PC-9 (cell line): ENCODE results near the gene FGF14. TPM values are rescaled to one million over a fixed set of nuclear protein-coding genes. Genes with fewer than 3 reads are reported as not detected.
A peak's percentile ranks its signal among the peaks of the same experiment; 100 is the strongest.

Experiments
- BruUV-seq: library from RNA; stranded (reverse); fragments of 400-500 nt; replicated peaks from 2 replicates; lab custom pipeline; 2021; lab: Mats Ljungman, UMichigan
- CTCF ChIA-PET: fragments of 300-600 bp; sonication (Branson Sonifier 250); formaldehyde crosslinking; loops from one replicate; lab custom pipeline; 2022; ENCODE audit warnings: antibody characterized with exemption; lab: Charles Lee
- POLR2A ChIA-PET: fragments of 300-600 bp; sonication (Branson Sonifier 250); formaldehyde crosslinking; loops from one replicate; lab custom pipeline; 2022; ENCODE audit warnings: antibody characterized with exemption; ENCODE audit not compliant: unreplicated experiment; lab: Charles Lee
- DNase-seq, 2 experiments: peaks; one replicate each; pipeline versions ENCODE4 v3.0.0 to v3.0.0-alpha.2; 2015 to 2022; ENCODE audit warnings: mixed read lengths in 1 of 2
- H2AFZ ChIP-seq: fragments of 200-600 bp; sonication (generic); 2 replicates; pipeline ENCODE4 v1.8.1; 2017; ENCODE audit warnings: antibody characterized with exemption
- H3F3A ChIP-seq: fragments of 200-600 bp; sonication (generic); 2 replicates; pipeline ENCODE4 v1.8.1; 2017; ENCODE audit warnings: antibody characterized with exemption, mild to moderate bottlenecking, low read depth; ENCODE audit not compliant: insufficient read depth
- H3K27ac ChIP-seq: fragments of 200-600 bp; sonication (generic); 2 replicates; pipeline ENCODE4 v1.6.1; 2016; ENCODE audit warnings: mixed run types
- H3K27me3 ChIP-seq: fragments of 200-600 bp; sonication (generic); 2 replicates; pipeline ENCODE4 v1.6.1; 2016; ENCODE audit warnings: low read depth, mixed run types; ENCODE audit not compliant: insufficient read depth
- H3K36me3 ChIP-seq: fragments of 200-600 bp; sonication (generic); 2 replicates; pipeline ENCODE4 v1.6.1; 2016; ENCODE audit warnings: low read depth, mixed run types
- H3K4me1 ChIP-seq: fragments of 200-600 bp; sonication (generic); replicated peaks from 2 replicates; pipeline ENCODE4 v1.6.1; 2016; ENCODE audit warnings: mixed run types; ENCODE audit not compliant: insufficient read depth
- H3K4me2 ChIP-seq: fragments of 200-600 bp; sonication (generic); 2 replicates; pipeline ENCODE4 v1.6.1; 2017; ENCODE audit warnings: mixed run types
- H3K4me3 ChIP-seq: fragments of 200-600 bp; sonication (generic); 2 replicates; pipeline ENCODE4 v1.6.1; 2016; ENCODE audit warnings: mixed run types
- H3K79me2 ChIP-seq: fragments of 200-600 bp; sonication (generic); 2 replicates; pipeline ENCODE4 v1.6.1; 2017; ENCODE audit warnings: low read depth, mixed run types
- H3K9me2 ChIP-seq: fragments of 200-600 bp; sonication (generic); 2 replicates; pipeline ENCODE4 v1.8.1; 2017; ENCODE audit warnings: mild to moderate bottlenecking; ENCODE audit not compliant: insufficient read depth
- H3K9me3 ChIP-seq: fragments of 200-600 bp; sonication (generic); 2 replicates; pipeline ENCODE4 v1.8.1; 2016; ENCODE audit warnings: low read depth; ENCODE audit not compliant: insufficient read depth
- H4K20me1 ChIP-seq: fragments of 200-600 bp; sonication (generic); 2 replicates; pipeline ENCODE4 v1.8.1; 2017; ENCODE audit not compliant: insufficient read depth
- EZH2 ChIP-seq: fragments of 200-600 bp; sonication (generic); IDR thresholded peaks from 2 replicates; pipeline ENCODE4 v1.8.0; 2017; ENCODE audit warnings: antibody characterized with exemption, low read depth
- intact Hi-C: fragments of 100-400 bp; cut with micrococcal nuclease; formaldehyde crosslinking; loops from one replicate; pipeline ENCODE4 v1.10.0; 2022; ENCODE audit not compliant: unreplicated experiment
- total RNA-seq: library from RNA; stranded (reverse); gene quantifications from 2 replicates; pipeline ENCODE4 v1.2.3, GENCODE V29; 2021
- TF ChIP-seq, protein P1 (sequence below): fragments of 200-600 bp; sonication (generic); conservative IDR thresholded peaks from 2 replicates; pipeline ENCODE4 v1.6.1; 2017; ENCODE audit warnings: mixed run types, antibody characterized with exemption, mild to moderate bottlenecking, moderate library complexity

The FGF14 gene
- total RNA-seq, 1 experiment from 2014 or later: not detected

DNA sequence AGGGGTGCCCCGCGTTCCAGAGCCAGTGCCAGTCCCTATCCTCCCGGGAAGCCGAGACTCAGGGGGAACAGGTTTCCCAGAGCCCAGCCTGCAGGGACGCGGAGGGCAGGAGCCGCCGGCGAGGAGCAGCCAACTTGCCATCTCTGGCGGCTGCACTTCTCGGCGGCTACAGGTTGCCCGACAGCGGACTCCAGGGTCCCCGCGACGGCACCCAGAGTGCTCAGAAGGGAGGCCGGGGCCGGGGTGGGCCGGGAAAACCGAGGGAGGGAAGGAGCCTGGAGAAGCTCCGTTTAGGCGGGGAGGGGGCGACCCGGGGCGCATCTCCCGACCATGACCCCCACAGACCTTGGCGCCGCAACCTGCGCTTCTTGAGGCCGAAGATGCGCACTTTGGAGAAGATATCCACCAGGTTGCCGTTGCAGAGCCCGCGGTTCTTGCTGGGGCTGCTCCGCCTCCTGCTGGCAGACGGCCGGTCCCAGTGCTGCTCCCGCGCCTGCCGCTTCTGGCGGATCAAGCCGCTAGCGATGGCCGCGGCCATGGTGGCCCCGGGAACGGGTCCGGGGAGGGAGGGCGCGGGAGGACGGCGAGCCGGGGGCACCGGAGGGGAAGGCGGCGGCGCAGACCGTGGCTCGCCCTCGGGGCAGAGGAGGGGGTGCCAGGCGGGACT, 485.6 kb downstream of the FGF14 start:
- no peaks in the 10 kb centered on the region for H3K36me3 ChIP-seq
- BruUV-seq: no TSS peak
- DNase-seq: no peak
- no peak overlapping the region for H3K4me3 ChIP-seq
- H2AFZ ChIP-seq: no peak overlapping the region
- H3K9me3 ChIP-seq: no peaks in the 10 kb centered on the region
- no peak for TF ChIP-seq EZH2
- TF ChIP-seq, protein P1, sequence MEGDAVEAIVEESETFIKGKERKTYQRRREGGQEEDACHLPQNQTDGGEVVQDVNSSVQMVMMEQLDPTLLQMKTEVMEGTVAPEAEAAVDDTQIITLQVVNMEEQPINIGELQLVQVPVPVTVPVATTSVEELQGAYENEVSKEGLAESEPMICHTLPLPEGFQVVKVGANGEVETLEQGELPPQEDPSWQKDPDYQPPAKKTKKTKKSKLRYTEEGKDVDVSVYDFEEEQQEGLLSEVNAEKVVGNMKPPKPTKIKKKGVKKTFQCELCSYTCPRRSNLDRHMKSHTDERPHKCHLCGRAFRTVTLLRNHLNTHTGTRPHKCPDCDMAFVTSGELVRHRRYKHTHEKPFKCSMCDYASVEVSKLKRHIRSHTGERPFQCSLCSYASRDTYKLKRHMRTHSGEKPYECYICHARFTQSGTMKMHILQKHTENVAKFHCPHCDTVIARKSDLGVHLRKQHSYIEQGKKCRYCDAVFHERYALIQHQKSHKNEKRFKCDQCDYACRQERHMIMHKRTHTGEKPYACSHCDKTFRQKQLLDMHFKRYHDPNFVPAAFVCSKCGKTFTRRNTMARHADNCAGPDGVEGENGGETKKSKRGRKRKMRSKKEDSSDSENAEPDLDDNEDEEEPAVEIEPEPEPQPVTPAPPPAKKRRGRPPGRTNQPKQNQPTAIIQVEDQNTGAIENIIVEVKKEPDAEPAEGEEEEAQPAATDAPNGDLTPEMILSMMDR: no peak
- no peak overlapping the region for H3K4me2 ChIP-seq
- intact Hi-C loops: no loop called here
- no peaks in the 10 kb centered on the region for H3K9me2 ChIP-seq
- POLR2A ChIA-PET: no interaction called here
- no peak overlapping the region for H3K27ac ChIP-seq
- no peaks in the 10 kb centered on the region for H4K20me1 ChIP-seq
- H3K79me2 ChIP-seq: no peaks in the 10 kb centered on the region
- H3F3A ChIP-seq: no peaks in the 10 kb centered on the region
- CTCF ChIA-PET: no interaction called here
- H3K4me1 ChIP-seq: no peaks in the 10 kb centered on the region
- peaks cover 44% of the 10 kb centered on the region for H3K27me3 ChIP-seq

DNA sequence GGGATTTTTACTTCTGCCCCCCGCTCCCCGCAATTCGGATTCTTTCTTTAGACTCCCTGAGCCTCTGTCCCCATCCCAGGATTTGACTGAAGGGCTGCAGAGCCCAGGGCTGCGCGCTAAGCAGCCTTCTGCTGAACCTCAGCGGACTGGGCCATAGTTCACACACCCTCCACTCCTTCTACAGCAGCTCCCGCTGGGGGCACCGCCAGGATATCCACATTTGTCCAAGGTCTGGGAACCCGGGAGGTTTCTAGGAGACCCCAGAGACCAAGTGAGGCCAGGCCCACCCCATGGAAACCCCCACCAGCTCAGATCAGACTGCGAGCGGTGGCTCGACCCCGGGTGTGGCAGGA, 486.1 kb downstream of the FGF14 start:
- Histone ChIP-seq H3K9me3 (no peaks in the 10 kb centered on the region), H3K79me2 (no peaks in the 10 kb centered on the region), H3K27me3 (peaks cover 39% of the 10 kb centered on the region), H4K20me1 (no peaks in the 10 kb centered on the region), H3K4me3 (no peak overlapping the region), H2AFZ (no peak overlapping the region), H3K27ac (no peak overlapping the region), H3K9me2 (no peaks in the 10 kb centered on the region), H3F3A (no peaks in the 10 kb centered on the region), H3K4me2 (no peak overlapping the region), H3K36me3 (no peaks in the 10 kb centered on the region), H3K4me1 (no peaks in the 10 kb centered on the region)
- intact Hi-C loops: no loop called here
- BruUV-seq: no TSS peak
- POLR2A ChIA-PET: no interaction called here
- CTCF ChIA-PET: no interaction called here
- DNase-seq: no peak
- TF ChIP-seq EZH2: no peak
- TF ChIP-seq, protein P1: no peak

DNA sequence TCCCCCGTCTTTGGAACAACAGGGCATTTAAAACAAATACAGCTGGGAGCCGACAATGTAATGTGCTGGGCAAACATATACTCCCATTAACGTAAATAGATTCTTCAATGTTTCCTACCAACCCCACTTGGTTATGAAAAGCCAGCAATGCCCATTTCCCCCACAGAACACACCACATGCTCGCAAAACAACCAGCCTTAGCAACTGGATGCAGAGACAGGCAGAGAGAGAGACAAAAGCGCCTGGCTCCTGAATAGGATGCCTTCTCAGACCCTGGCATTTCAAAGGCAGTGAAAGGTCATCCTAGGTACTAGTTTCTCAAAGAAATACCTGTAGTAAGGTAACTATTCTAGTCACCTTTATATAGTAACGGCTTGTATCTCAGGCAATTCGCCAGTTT, 486.5 kb downstream of the FGF14 start:
- Histone ChIP-seq H3K9me2 (peaks cover 2% of the 10 kb centered on the region; the same call in 1 of the 2 replicates), H3K4me2 (no peak overlapping the region), H3K9me3 (no peaks in the 10 kb centered on the region), H2AFZ (no peak overlapping the region), H3K27me3 (peaks cover 35% of the 10 kb centered on the region), H4K20me1 (no peaks in the 10 kb centered on the region), H3K79me2 (no peaks in the 10 kb centered on the region), H3K4me3 (no peak overlapping the region), H3F3A (no peaks in the 10 kb centered on the region), H3K4me1 (no peaks in the 10 kb centered on the region), H3K36me3 (no peaks in the 10 kb centered on the region), H3K27ac (no peak overlapping the region)
- DNase-seq: peak in 1 of 2 experiments; percentile 21
- CTCF ChIA-PET: interaction anchor here (0.7 kb wide), 1 partner anchor 16 kb away, joined by 4 read pairs; no protein-coding TSS in a partner anchor
- POLR2A ChIA-PET: no interaction called here
- TF ChIP-seq, protein P1: no peak
- no peak for TF ChIP-seq EZH2
- intact Hi-C loops: no loop called here
- no TSS peak for BruUV-seq
